Measurements from ENCODE around the gene MYH14. TPM values are rescaled to one million over a fixed set of nuclear protein-coding genes. Genes with fewer than 3 reads are reported as not detected.

Gene MYH14
- polyA plus RNA-seq, 1 donor from 2014 or later = not detected

GRCh38 chr19:50239921-50240590, 36.6 kb downstream of the MYH14 start:
- TF ChIP-seq MXI1 (conservative IDR thresholded peaks at IDR 0.05; ENCODE audit: poor library complexity, severe bottlenecking) = no peak
- no peak for TF ChIP-seq POLR2AphosphoS5 (IDR thresholded peaks at IDR 0.05)
- no peak for TF ChIP-seq SMC3 (conservative IDR thresholded peaks at IDR 0.05; ENCODE audit: poor library complexity)
- TF ChIP-seq TAF1 (IDR thresholded peaks at IDR 0.05; ENCODE audit: low read depth) = no peak
- TF ChIP-seq CTCF (IDR thresholded peaks at IDR 0.05; ENCODE audit: poor library complexity, severe bottlenecking) = no peak
- H3K36me3 ChIP-seq (ENCODE audit: insufficient read depth, low read length) = no peaks in the 10 kb centered on the region
- no peaks in the 10 kb centered on the region for H3F3A ChIP-seq (ENCODE audit: insufficient read depth, low read length, poor library complexity, severe bottlenecking)
- no peaks in the 10 kb centered on the region for H3K79me2 ChIP-seq (replicated peaks; ENCODE audit: insufficient read depth, low read length)
- no peak overlapping the region for H3K9ac ChIP-seq (ENCODE audit: low read length)
- H3K9me2 ChIP-seq (ENCODE audit: insufficient read depth, low read length) = no peaks in the 10 kb centered on the region
- no peak overlapping the region for H3K4me2 ChIP-seq (ENCODE audit: low read length)
- H3K4me3 ChIP-seq (ENCODE audit: low read length) = no peak overlapping the region
- no peak overlapping the region for H3K27ac ChIP-seq (ENCODE audit: low read length)
- no peaks in the 10 kb centered on the region for H3K27me3 ChIP-seq (ENCODE audit: insufficient read depth, low read depth, low read length)
- no peaks in the 10 kb centered on the region for H4K20me1 ChIP-seq (ENCODE audit: insufficient read depth)
- no peaks in the 10 kb centered on the region for H3K9me3 ChIP-seq (ENCODE audit: low read length)
- H2AFZ ChIP-seq (ENCODE audit: low read depth, low read length) = no peak overlapping the region

GRCh38 chr19:50242581-50242980, 39.2 kb downstream of the MYH14 start:
- TF ChIP-seq SMC3 (conservative IDR thresholded peaks at IDR 0.05; ENCODE audit: poor library complexity) = no peak
- no peak for TF ChIP-seq TAF1 (IDR thresholded peaks at IDR 0.05; ENCODE audit: low read depth)
- TF ChIP-seq EP300 (conservative IDR thresholded peaks at IDR 0.05; ENCODE audit: poor library complexity, severe bottlenecking) = no peak
- no peak for TF ChIP-seq RAD21 (conservative IDR thresholded peaks at IDR 0.05)
- TF ChIP-seq CTCF (IDR thresholded peaks at IDR 0.05; ENCODE audit: poor library complexity, severe bottlenecking) = no peak
- TF ChIP-seq POLR2AphosphoS5 (IDR thresholded peaks at IDR 0.05) = no peak
- TF ChIP-seq MXI1 (conservative IDR thresholded peaks at IDR 0.05; ENCODE audit: poor library complexity, severe bottlenecking) = no peak
- TF ChIP-seq REST (IDR thresholded peaks at IDR 0.05; ENCODE audit: borderline replicate concordance) = no peak
- TF ChIP-seq EZH2 (IDR thresholded peaks at IDR 0.05; ENCODE audit: borderline replicate concordance, insufficient read depth, low read length, poor library complexity, severe bottlenecking) = no peak
- no peaks in the 10 kb centered on the region for H3K36me3 ChIP-seq (ENCODE audit: insufficient read depth, low read length)
- H3F3A ChIP-seq (ENCODE audit: insufficient read depth, low read length, poor library complexity, severe bottlenecking) = no peaks in the 10 kb centered on the region
- no peak overlapping the region for H3K9ac ChIP-seq (ENCODE audit: low read length)
- H3K4me3 ChIP-seq (ENCODE audit: low read length) = no peak overlapping the region
- H3K27me3 ChIP-seq (ENCODE audit: insufficient read depth, low read depth, low read length) = no peaks in the 10 kb centered on the region
- H3K79me2 ChIP-seq (replicated peaks; ENCODE audit: insufficient read depth, low read length) = no peaks in the 10 kb centered on the region
- H2AFZ ChIP-seq (ENCODE audit: low read depth, low read length) = no peak overlapping the region
- no peaks in the 10 kb centered on the region for H3K9me3 ChIP-seq (ENCODE audit: low read length)
- no peak overlapping the region for H3K4me2 ChIP-seq (ENCODE audit: low read length)
- H3K27ac ChIP-seq (ENCODE audit: low read length) = no peak overlapping the region
- H3K9me2 ChIP-seq (ENCODE audit: insufficient read depth, low read length) = no peaks in the 10 kb centered on the region
- no peaks in the 10 kb centered on the region for H4K20me1 ChIP-seq (ENCODE audit: insufficient read depth)
